ENCODE data around the gene PPP6R2. TPM values are rescaled to one million over a fixed set of nuclear protein-coding genes. Genes with fewer than 3 reads are reported as not detected.

The PPP6R2 gene
- total RNA-seq, 2 experiments from 2014 or later: 62.3 to 64.5 TPM

GRCh38 chr22:50483977-50484853 is 141.1 kb downstream of the PPP6R2 start:
- Histone ChIP-seq H3K4me1 (ENCODE audit: insufficient read depth, low read length, poor library complexity, severe bottlenecking) (peaks cover 10% of the 10 kb centered on the region), H3K4me3 (ENCODE audit: low read depth, low read length, poor library complexity, severe bottlenecking) (no peak overlapping the region), H3K4me2 (ENCODE audit: low read length) (peak overlapping the region; percentile 30; the same call in 1 of the 2 replicates), H3K9me3 (ENCODE audit: low read length) (no peaks in the 10 kb centered on the region), H3K27ac (ENCODE audit: low read depth, low read length, poor library complexity, severe bottlenecking) (no peak overlapping the region), H2AFZ (ENCODE audit: low read length) (no peak overlapping the region), H3K79me2 (ENCODE audit: insufficient read depth, low read depth, low read length) (no peaks in the 10 kb centered on the region), H3K9me2 (ENCODE audit: insufficient read depth, low read length) (no peaks in the 10 kb centered on the region), H3K36me3 (ENCODE audit: insufficient read depth, low read length) (no peaks in the 10 kb centered on the region), H4K20me1 (ENCODE audit: insufficient read depth, low read length) (no peaks in the 10 kb centered on the region)
- no peak for DNase-seq (ENCODE audit: low spot score)
- TF ChIP-seq, protein P1, sequence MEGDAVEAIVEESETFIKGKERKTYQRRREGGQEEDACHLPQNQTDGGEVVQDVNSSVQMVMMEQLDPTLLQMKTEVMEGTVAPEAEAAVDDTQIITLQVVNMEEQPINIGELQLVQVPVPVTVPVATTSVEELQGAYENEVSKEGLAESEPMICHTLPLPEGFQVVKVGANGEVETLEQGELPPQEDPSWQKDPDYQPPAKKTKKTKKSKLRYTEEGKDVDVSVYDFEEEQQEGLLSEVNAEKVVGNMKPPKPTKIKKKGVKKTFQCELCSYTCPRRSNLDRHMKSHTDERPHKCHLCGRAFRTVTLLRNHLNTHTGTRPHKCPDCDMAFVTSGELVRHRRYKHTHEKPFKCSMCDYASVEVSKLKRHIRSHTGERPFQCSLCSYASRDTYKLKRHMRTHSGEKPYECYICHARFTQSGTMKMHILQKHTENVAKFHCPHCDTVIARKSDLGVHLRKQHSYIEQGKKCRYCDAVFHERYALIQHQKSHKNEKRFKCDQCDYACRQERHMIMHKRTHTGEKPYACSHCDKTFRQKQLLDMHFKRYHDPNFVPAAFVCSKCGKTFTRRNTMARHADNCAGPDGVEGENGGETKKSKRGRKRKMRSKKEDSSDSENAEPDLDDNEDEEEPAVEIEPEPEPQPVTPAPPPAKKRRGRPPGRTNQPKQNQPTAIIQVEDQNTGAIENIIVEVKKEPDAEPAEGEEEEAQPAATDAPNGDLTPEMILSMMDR (conservative IDR thresholded peaks at IDR 0.05; ENCODE audit: low read length): no peak
- TF ChIP-seq EZH2phosphoT487 (IDR thresholded peaks at IDR 0.05; ENCODE audit: borderline replicate concordance, low read depth, low read length): no peak
- intact Hi-C loops (cut with micrococcal nuclease; ENCODE audit: unreplicated experiment): no loop called here
- BruUV-seq (replicated peaks): no TSS peak
- ChIA-PET CTCF (ENCODE audit: unreplicated experiment) (no interaction called here), POLR2A (no interaction called here)

DNA sequence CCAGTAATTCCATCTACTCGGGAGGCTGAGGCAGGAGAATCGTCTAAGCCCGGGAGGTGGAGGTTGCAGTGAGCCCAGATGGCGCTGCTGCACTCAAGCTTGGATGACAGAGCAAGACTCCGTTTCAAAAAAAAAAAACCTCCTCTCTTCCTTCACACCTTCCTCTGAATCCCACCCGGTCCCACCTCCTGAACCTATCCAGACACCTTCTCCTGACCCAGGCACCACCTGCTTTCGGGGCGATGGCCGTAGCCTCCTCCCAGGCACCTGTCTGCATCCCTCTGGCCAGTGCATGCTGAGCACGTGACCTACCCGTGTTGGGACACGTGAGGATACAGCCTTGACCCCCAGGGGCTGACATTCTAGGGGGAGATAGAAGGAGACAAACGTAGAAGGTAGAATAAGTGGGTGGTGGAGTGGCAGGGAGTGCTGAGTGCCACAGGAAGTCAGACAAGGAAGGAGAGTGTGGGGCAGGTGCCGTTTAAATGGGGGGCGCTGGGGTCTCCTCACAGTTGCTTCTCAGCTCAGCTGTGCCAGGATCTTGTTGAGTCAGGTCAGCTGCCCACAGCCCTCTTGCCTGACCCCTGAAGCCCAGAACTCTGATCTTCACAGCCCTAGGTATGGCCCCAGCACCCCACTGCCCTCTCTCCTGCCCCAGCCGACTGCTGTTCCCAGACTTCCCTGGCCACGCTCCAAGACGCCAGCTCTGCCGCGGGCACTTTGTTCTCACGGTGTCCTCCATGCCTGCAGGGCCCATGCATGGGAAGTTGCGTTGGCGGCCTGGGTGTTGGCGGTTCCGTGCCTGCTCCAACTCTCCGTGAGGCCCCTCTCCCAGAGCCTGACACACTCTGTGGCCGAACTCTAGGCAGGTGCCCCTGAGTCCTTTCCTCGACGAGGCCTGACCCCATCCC is 142.3 kb downstream of the PPP6R2 start:
- no peaks in the 10 kb centered on the region for H4K20me1 ChIP-seq (ENCODE audit: insufficient read depth, low read length)
- POLR2A ChIA-PET: no interaction called here
- intact Hi-C loops (cut with micrococcal nuclease; ENCODE audit: unreplicated experiment): no loop called here
- H3K9me2 ChIP-seq (ENCODE audit: insufficient read depth, low read length): no peaks in the 10 kb centered on the region
- H3K27ac ChIP-seq (ENCODE audit: low read depth, low read length, poor library complexity, severe bottlenecking): no peak overlapping the region
- H3K4me3 ChIP-seq (ENCODE audit: low read depth, low read length, poor library complexity, severe bottlenecking): no peak overlapping the region
- H3K79me2 ChIP-seq (ENCODE audit: insufficient read depth, low read depth, low read length): no peaks in the 10 kb centered on the region
- H3K4me1 ChIP-seq (ENCODE audit: insufficient read depth, low read length, poor library complexity, severe bottlenecking): peaks cover 11% of the 10 kb centered on the region
- TF ChIP-seq EZH2phosphoT487 (IDR thresholded peaks at IDR 0.05; ENCODE audit: borderline replicate concordance, low read depth, low read length): no peak
- TF ChIP-seq, protein P1 (conservative IDR thresholded peaks at IDR 0.05; ENCODE audit: low read length): peak; percentile 46
- CTCF ChIA-PET (ENCODE audit: unreplicated experiment): no interaction called here
- H3K36me3 ChIP-seq (ENCODE audit: insufficient read depth, low read length): no peaks in the 10 kb centered on the region
- BruUV-seq (replicated peaks): no TSS peak
- H3K4me2 ChIP-seq (ENCODE audit: low read length): no peak overlapping the region
- H3K9me3 ChIP-seq (ENCODE audit: low read length): no peaks in the 10 kb centered on the region
- H2AFZ ChIP-seq (ENCODE audit: low read length): no peak overlapping the region
- no peak for DNase-seq (ENCODE audit: low spot score)
